Measurements from ENCODE around the gene COTL1. TPM values are rescaled to one million over a fixed set of nuclear protein-coding genes. Genes with fewer than 3 reads are reported as not detected.

Gene COTL1
- total and polyA plus RNA-seq, 9 of the 15 experiments (the other 6 are each of a cell fraction or from before 2014, with no cell fraction given): 27.7 to 185 (median 72.5) TPM

GRCh38 chr16:84543253-84543652, 74.6 kb downstream of the COTL1 start (continued):
- TF ChIP-seq PHTF2 (CRISPR knock-in tag; IDR thresholded peaks at IDR 0.05) (no peak), IRF1 (CRISPR knock-in tag; IDR thresholded peaks at IDR 0.05; ENCODE audit: borderline replicate concordance) (no peak), ADNP (tag; IDR thresholded peaks at IDR 0.05) (peak; percentile 95), SRSF1 (IDR thresholded peaks at IDR 0.05; ENCODE audit: low read depth, low read length) (no peak), RBM22 (IDR thresholded peaks at IDR 0.05; ENCODE audit: low read depth, low read length, poor library complexity, severe bottlenecking) (no peak), GTF2E2 (tag; IDR thresholded peaks at IDR 0.05) (no peak), CBX1 (IDR thresholded peaks at IDR 0.05; ENCODE audit: low read depth) (peak; percentile 68; the same call in 1 of the 2 replicates), NUFIP1 (IDR thresholded peaks at IDR 0.05; ENCODE audit: partially characterized antibody) (no peak), ZNF12 (CRISPR knock-in tag; IDR thresholded peaks at IDR 0.05) (no peak), HCFC1 (IDR thresholded peaks at IDR 0.05; ENCODE audit: low read depth, low read length) (no peak), CHD4 (IDR thresholded peaks at IDR 0.05; ENCODE audit: insufficient read depth, insufficient replicate concordance, low read depth, low read length, poor library complexity, severe bottlenecking) (peak; percentile 92), CTCFL (IDR thresholded peaks at IDR 0.05; ENCODE audit: borderline replicate concordance, insufficient read depth, low read depth, low read length, poor library complexity, severe bottlenecking) (no peak)

All from K562 (cell line).